Prostate gland (tissue), 2 donors: ENCODE results near the gene IFRD2. TPM values are rescaled to one million over a fixed set of nuclear protein-coding genes. Genes with fewer than 3 reads are reported as not detected.

Experiments
- DNase-seq: peaks from one replicate; pipeline ENCODE4 v3.0.0-alpha.2; 2019; ENCODE audit warnings: low spot score
- H3K27ac ChIP-seq, 2 donors: fragments of 200-600 bp; sonication (generic); 2 replicates each; pipeline ENCODE4 v1.5.1; 2017 to 2019
- H3K27me3 ChIP-seq: fragments of 200-600 bp; sonication (generic); replicated peaks from 2 replicates; pipeline ENCODE4 v1.5.1; 2019; ENCODE audit not compliant: insufficient read depth
- H3K36me3 ChIP-seq, 2 donors: fragments of 200-600 bp; sonication (generic); 1 replicate in 1 of 2; 2 replicates in 1 of 2; pipeline versions ENCODE4 v1.5.1 to v1.8.1; 2017 to 2019
- H3K4me1 ChIP-seq: fragments of 200-600 bp; sonication (generic); replicated peaks from 2 replicates; pipeline ENCODE4 v1.5.1; 2019
- H3K4me3 ChIP-seq, 2 donors: fragments of 200-600 bp; sonication (generic); 2 replicates each; pipeline ENCODE4 v1.5.1; 2017 to 2019
- H3K9me3 ChIP-seq: fragments of 200-600 bp; sonication (generic); 2 replicates; pipeline ENCODE4 v1.5.1; 2017
- CTCF ChIP-seq, 4 experiments: fragments of 200-600 bp in 2 of 4; fragments of 450-650 bp in 2 of 4; sonication (generic) in 2 of 4; IDR thresholded peaks; 1 replicate in 3 of 4; 2 replicates in 1 of 4; pipeline ENCODE4 v1.5.1; 2016 to 2019; ENCODE audit warnings: antibody characterized with exemption in 4 of 4, mild to moderate bottlenecking in 2 of 4, moderate library complexity in 2 of 4
- POLR2A ChIP-seq: fragments of 450-650 bp; IDR thresholded peaks from one replicate; pipeline ENCODE4 v1.6.1; 2016; ENCODE audit warnings: antibody characterized with exemption, mild to moderate bottlenecking
- POLR2AphosphoS5 ChIP-seq: sonication (generic); formaldehyde crosslinking; IDR thresholded peaks from one replicate; pipeline ENCODE4 v1.6.1; 2017; ENCODE audit warnings: antibody characterized with exemption
- WGBS: methylation state at CpG from one replicate; pipeline ENCODE4 v1.1.5; 2018; 5-methylcytosine and 5-hydroxymethylcytosine counted together
- intact Hi-C: fragments of 100-400 bp; cut with DNase I; formaldehyde crosslinking; loops from one replicate; pipeline ENCODE4 v1.14.2; 2022
- total RNA-seq, 2 donors: library from RNA; depleted of rRNA; stranded (reverse); fragments of >200 nt; gene quantifications; one replicate each; pipeline ENCODE4 v1.1.0, GENCODE V29; 2016

Gene IFRD2, protein sequence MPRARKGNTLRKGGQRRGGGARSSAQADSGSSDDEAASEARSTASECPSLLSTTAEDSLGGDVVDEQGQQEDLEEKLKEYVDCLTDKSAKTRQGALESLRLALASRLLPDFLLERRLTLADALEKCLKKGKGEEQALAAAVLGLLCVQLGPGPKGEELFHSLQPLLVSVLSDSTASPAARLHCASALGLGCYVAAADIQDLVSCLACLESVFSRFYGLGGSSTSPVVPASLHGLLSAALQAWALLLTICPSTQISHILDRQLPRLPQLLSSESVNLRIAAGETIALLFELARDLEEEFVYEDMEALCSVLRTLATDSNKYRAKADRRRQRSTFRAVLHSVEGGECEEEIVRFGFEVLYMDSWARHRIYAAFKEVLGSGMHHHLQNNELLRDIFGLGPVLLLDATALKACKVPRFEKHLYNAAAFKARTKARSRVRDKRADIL
- total RNA-seq = 10 to 100 TPM; 93.0 to 99.9 TPM

- intact Hi-C loops = no loop called here
- TF ChIP-seq POLR2A = peak; percentile 69
- TF ChIP-seq CTCF (IDR thresholded peaks at IDR 0.05) = peak in 2 of 4 experiments; percentile 9 to 33
- TF ChIP-seq POLR2AphosphoS5 = peak; percentile 99
- DNase-seq = peak; percentile 98
- no peaks in the 10 kb centered on the region for H3K9me3 ChIP-seq
- WGBS = under 1% methylated on average over 67 of the region's 67 CpGs
- H3K4me1 ChIP-seq = peaks cover 5% of the 10 kb centered on the region
- peaks cover 10 to 22% of the 10 kb centered on the region in 2 donors for H3K36me3 ChIP-seq
- H3K27me3 ChIP-seq = no peaks in the 10 kb centered on the region
- peak within 1 kb of the TSS; percentile 86 to 88 for H3K27ac ChIP-seq
- H3K4me3 ChIP-seq = peak within 1 kb of the TSS; percentile 88 to 92
Observed at GRCh38 chr3:50292159-50293078, at the start of gene IFRD2. IFRD2 (minus strand) TSS chr3:50292429; CDS start chr3:50292274, 155 bp downstream.

DNA sequence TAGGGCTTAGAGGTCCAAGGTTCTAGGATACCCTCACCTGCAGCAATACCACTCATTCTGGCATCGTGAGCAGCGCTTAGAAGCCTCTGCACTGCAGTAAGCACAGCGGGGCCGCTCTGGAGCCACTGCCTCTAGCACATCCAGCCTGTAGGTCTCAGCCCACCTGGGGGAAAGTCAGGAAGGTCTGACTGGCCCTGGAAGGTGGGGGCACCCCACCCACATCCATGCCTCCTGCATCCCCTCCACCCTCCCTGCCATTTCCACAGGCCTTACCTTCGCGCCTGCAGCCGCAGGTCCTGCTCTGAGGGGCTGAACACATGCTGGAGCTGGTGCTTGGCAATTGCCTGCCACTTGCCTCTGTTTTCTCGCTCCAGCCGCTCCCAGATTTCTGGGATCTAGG is 49.3 kb upstream of the IFRD2 start:
- no peaks in the 10 kb centered on the region for H3K36me3 ChIP-seq
- no peaks in the 10 kb centered on the region for H3K27me3 ChIP-seq
- 91% methylated on average over 9 of the region's 9 CpGs for WGBS
- no peaks in the 10 kb centered on the region for H3K9me3 ChIP-seq
- H3K27ac ChIP-seq = no peak overlapping the region
- intact Hi-C loops = loop anchor here (10.0 kb wide), 1 partner anchor 1063 kb away; no protein-coding TSS in a partner anchor
- no peak for TF ChIP-seq POLR2AphosphoS5
- no peak for TF ChIP-seq POLR2A
- TF ChIP-seq CTCF (IDR thresholded peaks at IDR 0.05) = no peak
- DNase-seq = no peak
- peaks cover 8% of the 10 kb centered on the region for H3K4me1 ChIP-seq
- H3K4me3 ChIP-seq = no peak overlapping the region

DNA sequence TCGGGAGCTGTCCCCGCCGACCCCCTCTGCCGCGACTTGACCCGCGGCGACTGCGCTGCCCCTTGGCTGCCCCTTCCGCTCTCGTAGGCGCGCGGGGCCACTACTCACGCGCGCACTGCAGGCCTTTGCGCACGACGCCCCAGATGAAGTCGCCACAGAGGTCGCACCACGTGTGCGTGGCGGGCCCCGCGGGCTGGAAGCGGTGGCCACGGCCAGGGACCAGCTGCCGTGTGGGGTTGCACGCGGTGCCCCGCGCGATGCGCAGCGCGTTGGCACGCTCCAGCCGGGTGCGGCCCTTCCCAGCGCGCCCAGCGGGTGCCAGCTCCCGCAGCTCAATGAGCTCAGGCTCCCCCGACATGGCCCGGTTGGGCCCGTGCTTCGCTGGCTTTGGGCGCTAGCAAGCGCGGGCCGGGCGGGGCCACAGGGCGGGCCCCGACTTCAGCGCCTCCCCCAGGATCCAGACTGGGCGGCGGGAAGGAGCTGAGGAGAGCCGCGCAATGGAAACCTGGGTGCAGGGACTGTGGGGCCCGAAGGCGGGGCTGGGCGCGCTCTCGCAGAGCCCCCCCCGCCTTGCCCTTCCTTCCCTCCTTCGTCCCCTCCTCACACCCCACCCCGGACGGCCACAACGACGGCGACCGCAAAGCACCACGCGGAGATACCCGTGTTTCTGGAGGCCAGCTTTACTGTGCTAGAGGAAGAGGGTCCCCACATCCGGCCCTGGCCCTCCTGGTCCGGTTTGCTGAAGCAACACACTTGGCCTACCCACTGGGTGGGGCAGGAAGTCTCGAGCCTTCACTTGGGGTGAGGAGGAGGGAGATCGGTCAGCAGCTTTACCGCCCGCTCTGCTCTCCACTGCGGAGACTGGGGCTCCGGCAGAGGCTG is 48.5 kb upstream of the IFRD2 start, which contains the start of gene RASSF1:
RASSF1 (minus strand) TSS at position 389 of the 882 bp plus-strand sequence; CDS start at position 358, 31 bp downstream.
- no peak for DNase-seq
- Histone ChIP-seq H3K27ac (peak within 1 kb of the TSS; percentile 36 to 42), H3K9me3 (no peaks in the 10 kb centered on the region), H3K4me3 (peak within 1 kb of the TSS; percentile 28 to 31), H3K36me3 (no peaks in the 10 kb centered on the region), H3K27me3 (no peaks in the 10 kb centered on the region), H3K4me1 (peaks cover 15% of the 10 kb centered on the region)
- WGBS = 18% methylated on average over 76 of the region's 85 CpGs
- intact Hi-C loops = loop anchor here (10.0 kb wide), 1 partner anchor 1064 kb away; no protein-coding TSS in a partner anchor
- no peak for TF ChIP-seq CTCF (IDR thresholded peaks at IDR 0.05)
- TF ChIP-seq POLR2A = no peak
- no peak for TF ChIP-seq POLR2AphosphoS5

GRCh38 chr3:50340147-50340447 is 47.9 kb upstream of the IFRD2 start:
- H3K4me1 ChIP-seq = peaks cover 19% of the 10 kb centered on the region
- H3K9me3 ChIP-seq = no peaks in the 10 kb centered on the region
- 63% methylated on average over 9 of the region's 9 CpGs for WGBS
- peak overlapping the region; percentile 36 to 42 for H3K27ac ChIP-seq
- intact Hi-C loops = loop anchor here (10.0 kb wide), 1 partner anchor 1065 kb away; no protein-coding TSS in a partner anchor
- no peaks in the 10 kb centered on the region for H3K27me3 ChIP-seq
- TF ChIP-seq POLR2A = no peak
- no peak for TF ChIP-seq POLR2AphosphoS5
- no peak for TF ChIP-seq CTCF (IDR thresholded peaks at IDR 0.05)
- peak overlapping the region; percentile 28 to 31 for H3K4me3 ChIP-seq
- no peak for DNase-seq
- no peaks in the 10 kb centered on the region for H3K36me3 ChIP-seq
